Skeletal muscle satellite cell (primary cell): ENCODE data around the gene EMC1.
"Not testable (repeated sequence)": the region's sequence is repeated elsewhere in the genome, so short reads cannot be mapped to it uniquely, and the experiment has no call there.

Experiments
- H3K27me3 ChIP-seq: 2 replicates; pipeline ENCODE4 v1.7.0; 2013; ENCODE audit warnings: low read length; ENCODE audit not compliant: control insufficient read depth, insufficient read depth
- H3K36me3 ChIP-seq: 2 replicates; pipeline ENCODE4 v1.7.0; 2013; ENCODE audit warnings: mild to moderate bottlenecking, control low read depth, low read length; ENCODE audit not compliant: insufficient read depth
- H3K4me1 ChIP-seq: 2 replicates; pipeline ENCODE4 v1.7.0; 2013; ENCODE audit warnings: low read length; ENCODE audit not compliant: control insufficient read depth, insufficient read depth
- H3K4me2 ChIP-seq: 2 replicates; pipeline ENCODE4 v1.7.0; 2013; ENCODE audit warnings: mild to moderate bottlenecking, low read length
- H3K4me3 ChIP-seq: 2 replicates; pipeline ENCODE4 v1.7.0; 2013; ENCODE audit warnings: low read length
- H3K9ac ChIP-seq: 2 replicates; pipeline ENCODE4 v1.7.0; 2013; ENCODE audit warnings: mild to moderate bottlenecking, low read depth, low read length, moderate library complexity
- H3K9me3 ChIP-seq: replicated peaks from 2 replicates; pipeline ENCODE4 v1.7.0; 2013; ENCODE audit warnings: mild to moderate bottlenecking, control low read depth, low read length

Gene EMC1

GRCh38 chr1:19257178-19257914 lies 6.0 kb upstream of the EMC1 start:
- peaks cover 55% of the 10 kb centered on the region for H3K36me3 ChIP-seq

DNA sequence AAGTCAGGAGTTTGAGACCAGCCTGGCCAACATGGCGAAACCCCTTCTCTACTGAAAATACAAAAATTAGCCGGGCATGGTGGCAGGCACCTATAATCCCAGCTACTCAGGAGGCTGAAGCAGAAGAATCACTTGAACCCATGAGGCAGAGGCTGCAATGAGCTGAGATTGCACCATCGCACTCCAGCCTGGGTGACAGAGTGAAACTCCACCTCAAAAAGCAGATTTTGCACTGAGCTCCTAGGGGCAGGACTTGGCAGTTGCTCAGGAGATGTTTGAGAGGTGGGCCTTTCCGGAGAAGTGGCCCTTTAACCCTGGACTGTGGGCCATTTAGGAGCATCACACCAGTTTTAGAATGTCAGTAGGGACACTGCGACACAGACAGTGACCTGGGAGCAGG lies 5.0 kb upstream of the EMC1 start:
- not testable (repeated sequence) for H3K4me3 ChIP-seq, H3K4me2 ChIP-seq, H3K9ac ChIP-seq, H3K9me3 ChIP-seq, H3K27me3 ChIP-seq
- H3K4me1 ChIP-seq, result peaks cover 34% of the 10 kb centered on the region
- peaks cover 55% of the 10 kb centered on the region for H3K36me3 ChIP-seq

More at GRCh38 chr1:19257178-19257914, 6.0 kb upstream of the EMC1 start:
- no peak overlapping the region for H3K4me2 ChIP-seq
- peaks cover 37% of the 10 kb centered on the region for H3K4me1 ChIP-seq
- H3K4me3 ChIP-seq, result no peak overlapping the region
- H3K27me3 ChIP-seq, result no peaks in the 10 kb centered on the region
- H3K9ac ChIP-seq, result no peak overlapping the region
- no peaks in the 10 kb centered on the region for H3K9me3 ChIP-seq

- H3K9me3 ChIP-seq, result no peaks in the 10 kb centered on the region
- no peak overlapping the region for H3K9ac ChIP-seq
- H3K36me3 ChIP-seq, result peaks cover 55% of the 10 kb centered on the region
- H3K4me3 ChIP-seq, result no peak overlapping the region
- H3K27me3 ChIP-seq, result no peaks in the 10 kb centered on the region
- H3K4me2 ChIP-seq, result no peak overlapping the region
- peaks cover 32% of the 10 kb centered on the region for H3K4me1 ChIP-seq
Observed at GRCh38 chr1:19255288-19255687, 4.0 kb upstream of the EMC1 start.

DNA sequence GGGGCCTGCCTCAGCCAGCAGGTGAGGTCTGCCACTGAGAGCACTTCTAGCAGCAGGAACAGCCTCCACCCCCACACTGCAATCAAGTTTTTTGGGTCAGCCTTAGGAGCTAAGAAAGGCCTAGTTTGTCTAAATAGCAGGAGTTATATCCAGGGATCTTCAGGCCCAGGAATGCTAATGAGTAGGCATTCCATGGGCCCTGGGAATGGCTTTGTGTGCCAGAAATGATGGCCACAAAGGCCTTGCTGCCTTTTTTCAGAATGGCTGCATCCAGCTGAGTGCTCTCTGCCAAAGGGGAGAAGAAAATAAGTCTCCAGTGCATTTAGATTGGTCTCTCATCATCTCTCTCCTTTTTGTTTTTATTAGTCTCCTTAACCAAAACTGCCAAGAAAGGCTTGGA lies 3.1 kb upstream of the EMC1 start:
- no peak overlapping the region for H3K9ac ChIP-seq
- H3K9me3 ChIP-seq, result no peaks in the 10 kb centered on the region
- no peak overlapping the region for H3K4me2 ChIP-seq
- no peak overlapping the region for H3K4me3 ChIP-seq
- peaks cover 25% of the 10 kb centered on the region for H3K4me1 ChIP-seq
- H3K27me3 ChIP-seq, result no peaks in the 10 kb centered on the region
- H3K36me3 ChIP-seq, result peaks cover 48% of the 10 kb centered on the region

- H3K4me2 ChIP-seq, result peak overlapping the region; percentile 92
- no peaks in the 10 kb centered on the region for H3K9me3 ChIP-seq
- H3K27me3 ChIP-seq, result no peaks in the 10 kb centered on the region
- peak overlapping the region; percentile 88 for H3K4me3 ChIP-seq
- peaks cover 19% of the 10 kb centered on the region for H3K36me3 ChIP-seq
- H3K9ac ChIP-seq, result peak overlapping the region; percentile 96
- H3K4me1 ChIP-seq, result peaks cover 20% of the 10 kb centered on the region
Observed at GRCh38 chr1:19250629-19251304, 557 bp downstream of the EMC1 start.

- Histone ChIP-seq H3K27me3 (no peaks in the 10 kb centered on the region), H3K4me3 (no peak overlapping the region), H3K9ac (peak overlapping the region; percentile 46), H3K36me3 (peaks cover 80% of the 10 kb centered on the region), H3K4me2 (no peak overlapping the region), H3K4me1 (no peaks in the 10 kb centered on the region), H3K9me3 (no peaks in the 10 kb centered on the region)
Observed at GRCh38 chr1:19240673-19241538, 10.4 kb downstream of the EMC1 start.

- Histone ChIP-seq H3K9me3 (no peaks in the 10 kb centered on the region), H3K4me3 (no peak overlapping the region), H3K9ac (no peak overlapping the region), H3K27me3 (no peaks in the 10 kb centered on the region), H3K36me3 (peaks cover 81% of the 10 kb centered on the region), H3K4me1 (no peaks in the 10 kb centered on the region), H3K4me2 (no peak overlapping the region)
Observed at GRCh38 chr1:19239876-19240275, 11.4 kb downstream of the EMC1 start.

DNA sequence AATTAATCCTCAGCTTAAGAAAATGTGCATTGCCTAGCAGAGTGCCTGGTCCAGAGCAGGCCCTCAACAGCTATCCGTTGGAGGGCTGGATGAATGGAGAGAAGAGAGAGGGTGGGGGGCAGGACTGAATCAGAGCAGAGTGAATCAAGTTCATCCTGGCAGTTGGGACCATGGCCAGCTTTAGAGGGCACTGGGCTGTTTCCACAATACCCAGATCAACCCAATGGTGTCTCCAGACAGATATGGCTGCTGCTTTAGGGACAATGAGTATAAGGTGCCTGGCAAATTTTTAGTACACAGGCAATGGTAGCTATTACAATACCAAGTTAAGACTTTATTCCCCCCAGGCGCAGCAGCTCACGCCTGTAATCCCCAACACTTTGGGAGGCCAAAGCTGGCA lies 17.1 kb downstream of the EMC1 start:
- H3K9ac ChIP-seq, result no peak overlapping the region
- H3K36me3 ChIP-seq, result peaks cover 74% of the 10 kb centered on the region
- no peak overlapping the region for H3K4me2 ChIP-seq
- no peak overlapping the region for H3K4me3 ChIP-seq
- H3K27me3 ChIP-seq, result no peaks in the 10 kb centered on the region
- H3K4me1 ChIP-seq, result peaks cover 5% of the 10 kb centered on the region
- no peaks in the 10 kb centered on the region for H3K9me3 ChIP-seq

- peaks cover 61% of the 10 kb centered on the region for H3K36me3 ChIP-seq
- H3K4me2 ChIP-seq, result no peak overlapping the region
- peaks cover 5% of the 10 kb centered on the region for H3K4me1 ChIP-seq
- no peaks in the 10 kb centered on the region for H3K27me3 ChIP-seq
- no peaks in the 10 kb centered on the region for H3K9me3 ChIP-seq
- no peak overlapping the region for H3K9ac ChIP-seq
- no peak overlapping the region for H3K4me3 ChIP-seq
Observed at GRCh38 chr1:19232524-19232846, 18.8 kb downstream of the EMC1 start.

- H3K4me2 ChIP-seq, H3K4me3 ChIP-seq, H3K9me3 ChIP-seq, H3K27me3 ChIP-seq, H3K9ac ChIP-seq, H3K4me1 ChIP-seq: not testable (repeated sequence)
- peaks cover 60% of the 10 kb centered on the region for H3K36me3 ChIP-seq
Observed at GRCh38 chr1:19231736-19232523, 19.4 kb downstream of the EMC1 start.

- Histone ChIP-seq H3K4me1 (peaks cover 5% of the 10 kb centered on the region), H3K4me3 (no peak overlapping the region), H3K9ac (no peak overlapping the region), H3K9me3 (no peaks in the 10 kb centered on the region), H3K4me2 (no peak overlapping the region), H3K27me3 (no peaks in the 10 kb centered on the region), H3K36me3 (peaks cover 67% of the 10 kb centered on the region)
Observed at GRCh38 chr1:19229828-19230325, 21.4 kb downstream of the EMC1 start.
